SK-N-SH (cell line): Measurements from ENCODE around the gene GAPVD1. TPM values are rescaled to one million over a fixed set of nuclear protein-coding genes. Genes with fewer than 3 reads are reported as not detected.

Experiments used
- CTCF ChIA-PET: fragments of 300-600, 350-600 bp; formaldehyde crosslinking; extraction: SDS; loops from one replicate; lab custom pipeline; 2021; lab: Yijun Ruan, JAX
- POLR2A ChIA-PET: fragments of 350-600 bp; sonication (Branson Sonifier 250); formaldehyde crosslinking; extraction: SDS; loops from one replicate; lab custom pipeline; 2020; ENCODE audit warnings: antibody characterized with exemption, inconsistent platforms; lab: Yijun Ruan, JAX
- DNase-seq: peaks from one replicate; pipeline ENCODE4 v3.0.0; 2012
- H2AFZ ChIP-seq: fragments of 200-600 bp; sonication (generic); 2 replicates; pipeline ENCODE4 v1.8.1; 2016; ENCODE audit warnings: antibody characterized with exemption, mild to moderate bottlenecking, low read depth
- H3F3A ChIP-seq: fragments of 200-600 bp; sonication (generic); replicated peaks from 2 replicates; pipeline ENCODE3; 2016; ENCODE audit warnings: antibody characterized with exemption, mild to moderate bottlenecking; ENCODE audit not compliant: insufficient read depth
- H3K27ac ChIP-seq, 2 experiments: fragments of 200-500 bp in 1 of 2; fragments of 200-600 bp in 1 of 2; sonication (Bioruptor generic) in 1 of 2; sonication (generic), shearing (Covaris generic) in 1 of 2; 2 replicates each; pipeline versions ENCODE4 v1.5.1 to v1.6.1; 2014 to 2016; ENCODE audit warnings: low read depth in 2 of 2, inconsistent platforms in 1 of 2, low read length in 1 of 2, mild to moderate bottlenecking in 1 of 2, mixed read lengths in 1 of 2
- H3K27me3 ChIP-seq: fragments of 200-600 bp; sonication (generic), shearing (Covaris generic); 2 replicates; pipeline ENCODE4 v1.6.1; 2016; ENCODE audit warnings: mixed run types; ENCODE audit not compliant: insufficient read depth
- H3K36me3 ChIP-seq, 2 experiments: fragments of 200-500 bp in 1 of 2; fragments of 200-600 bp in 1 of 2; sonication (Bioruptor generic) in 1 of 2; sonication (generic) in 1 of 2; replicated peaks in 1 of 2; 2 replicates each; pipeline versions ENCODE3 to v1.5.1; 2014 to 2016; ENCODE audit warnings: low read length in 1 of 2, mild to moderate bottlenecking in 1 of 2; ENCODE audit not compliant: insufficient read depth in 2 of 2, control insufficient read depth in 1 of 2
- H3K4me1 ChIP-seq, 2 experiments: fragments of 200-500 bp in 1 of 2; fragments of 200-600 bp in 1 of 2; sonication (Bioruptor generic) in 1 of 2; sonication (generic), shearing (Covaris generic) in 1 of 2; 2 replicates each; pipeline versions ENCODE4 v1.5.1 to v1.6.1; 2014 to 2016; ENCODE audit warnings: low read depth in 1 of 2, low read length in 1 of 2, mixed run types in 1 of 2; ENCODE audit not compliant: insufficient read depth in 2 of 2, control insufficient read depth in 1 of 2
- H3K4me2 ChIP-seq: fragments of 200-600 bp; sonication (generic), shearing (Covaris generic); 2 replicates; pipeline ENCODE4 v1.6.1; 2017; ENCODE audit warnings: mixed run types
- H3K4me3 ChIP-seq, 2 experiments: fragments of 200-500 bp in 1 of 2; fragments of 200-600 bp in 1 of 2; sonication (Bioruptor generic) in 1 of 2; sonication (generic), shearing (Covaris generic) in 1 of 2; 2 replicates each; pipeline versions ENCODE4 v1.5.1 to v1.8.1; 2014 to 2016; ENCODE audit warnings: low read depth in 2 of 2, inconsistent platforms in 1 of 2, low read length in 1 of 2, mild to moderate bottlenecking in 1 of 2, mixed read lengths in 1 of 2, moderate library complexity in 1 of 2
- H3K79me2 ChIP-seq: fragments of 200-600 bp; sonication (generic); 2 replicates; pipeline ENCODE4 v1.8.1; 2017; ENCODE audit warnings: mild to moderate bottlenecking; ENCODE audit not compliant: insufficient read depth
- H3K9ac ChIP-seq: fragments of 200-600 bp; sonication (generic); 2 replicates; pipeline ENCODE4 v1.6.1; 2017; ENCODE audit warnings: mixed run types
- H3K9me2 ChIP-seq: fragments of 200-600 bp; sonication (generic); 2 replicates; pipeline ENCODE4 v1.6.1; 2017; ENCODE audit warnings: mixed run types
- H3K9me3 ChIP-seq: fragments of 200-600 bp; sonication (generic); 2 replicates; pipeline ENCODE4 v1.6.1; 2017; ENCODE audit warnings: mixed run types, mild to moderate bottlenecking, moderate library complexity
- H4K20me1 ChIP-seq: fragments of 200-600 bp; sonication (generic); 2 replicates; pipeline ENCODE4 v1.6.1; 2017; ENCODE audit warnings: mild to moderate bottlenecking, mixed run types; ENCODE audit not compliant: insufficient read depth
- ELF1 ChIP-seq: IDR thresholded peaks from 2 replicates; pipeline ENCODE4 v1.4.0; 2012
- EZH2phosphoT487 ChIP-seq: fragments of 200-600 bp; sonication (generic); IDR thresholded peaks from 2 replicates; pipeline ENCODE4 v1.6.1; 2017; ENCODE audit warnings: low read depth, mixed run types, mild to moderate bottlenecking, antibody characterized with exemption, moderate library complexity, borderline replicate concordance
- FOSL2 ChIP-seq: IDR thresholded peaks from 2 replicates; pipeline ENCODE4 v1.4.0; 2012; ENCODE audit warnings: low read depth, mild to moderate bottlenecking, moderate library complexity, borderline replicate concordance
- FOXJ3 ChIP-seq: sonication (generic); formaldehyde crosslinking; IDR thresholded peaks from 2 replicates; pipeline ENCODE4 v1.5.1; 2020; ENCODE audit warnings: mild to moderate bottlenecking, missing genetic modification reagents
- JUND ChIP-seq: IDR thresholded peaks from 2 replicates; pipeline ENCODE4 v1.4.0; 2012
- MAX ChIP-seq: IDR thresholded peaks from 2 replicates; pipeline ENCODE4 v1.4.0; 2012; ENCODE audit warnings: low read depth
- MEF2A ChIP-seq: IDR thresholded peaks from 2 replicates; pipeline ENCODE4 v1.4.0; 2012; ENCODE audit warnings: low read depth, borderline replicate concordance
- NFIC ChIP-seq: IDR thresholded peaks from 2 replicates; pipeline ENCODE4 v1.4.0; 2012; ENCODE audit warnings: borderline replicate concordance
- PBX3 ChIP-seq: IDR thresholded peaks from 2 replicates; pipeline ENCODE4; 2012
- POLR2AphosphoS5 ChIP-seq: IDR thresholded peaks from 2 replicates; pipeline ENCODE4 v1.6.1; 2012; ENCODE audit warnings: low read depth, low read length
- RFX5 ChIP-seq: IDR thresholded peaks from 2 replicates; pipeline ENCODE4 v1.6.1; 2012; ENCODE audit warnings: mild to moderate bottlenecking, improper control_type of control experiment, low read length
- SIN3A ChIP-seq: IDR thresholded peaks from 2 replicates; pipeline ENCODE4 v1.6.1; 2012; ENCODE audit warnings: low read depth, mild to moderate bottlenecking, low read length, moderate library complexity, borderline replicate concordance
- TCF12 ChIP-seq: IDR thresholded peaks from 2 replicates; pipeline ENCODE4 v1.4.0; 2012
- TEAD4 ChIP-seq: IDR thresholded peaks from 2 replicates; pipeline ENCODE4 v1.4.0; 2012; ENCODE audit warnings: mild to moderate bottlenecking, borderline replicate concordance; ENCODE audit not compliant: insufficient read depth
- USF1 ChIP-seq: IDR thresholded peaks from 2 replicates; pipeline ENCODE4 v1.4.0; 2012; ENCODE audit warnings: low read depth, borderline replicate concordance
- USF2 ChIP-seq: fragments of 150-350 bp; IDR thresholded peaks from 2 replicates; pipeline ENCODE4 v1.6.1; 2017; ENCODE audit warnings: antibody characterized with exemption, low read length, low read depth, borderline replicate concordance
- YY1 ChIP-seq: IDR thresholded peaks from 2 replicates; pipeline ENCODE4 v1.4.0; 2012; ENCODE audit warnings: low read depth, mild to moderate bottlenecking
- ZBTB33 ChIP-seq: IDR thresholded peaks from 2 replicates; pipeline ENCODE4 v1.4.0; 2012; ENCODE audit warnings: low read depth, borderline replicate concordance
- WGBS: methylation state at CpG from one replicate; pipeline ENCODE4 v1.1.6; 2017; ENCODE audit warnings: low lambda C conversion rate; 5-methylcytosine and 5-hydroxymethylcytosine counted together
- polyA plus RNA-seq, 3 experiments: library from polyadenylated mRNA; depleted of rRNA; stranded (reverse); fragments of >200 nt; gene quantifications; 2 replicates each; pipeline ENCODE4 v1.2.3, GENCODE V29; 2012

Gene GAPVD1
- polyA plus RNA-seq, 1 of the 3 experiments (the other 2 are of a cell fraction), result 10.5 TPM

- TF ChIP-seq MAX (no peak), POLR2AphosphoS5 (no peak), FOXJ3 (CRISPR knock-in tag) (no peak), SIN3A (no peak), USF2 (no peak), ZBTB33 (no peak), YY1 (no peak), TEAD4 (no peak), JUND (no peak), USF1 (no peak), TCF12 (no peak)
- TF ChIP-seq, all 33 proteins: peak for 5
Measured at GRCh38 chr9:125376261-125377226, 114.9 kb downstream of the GAPVD1 start (continued).

- Histone ChIP-seq H3K4me3 (no peak overlapping the region), H3K36me3 (no peaks in the 10 kb centered on the region), H3F3A (no peaks in the 10 kb centered on the region), H3K9me2 (no peaks in the 10 kb centered on the region), H3K27me3 (no peaks in the 10 kb centered on the region), H4K20me1 (no peaks in the 10 kb centered on the region), H3K79me2 (no peaks in the 10 kb centered on the region), H2AFZ (no peak overlapping the region), H3K4me1 (peaks cover 0 to 31% of the 10 kb centered on the region in 2 experiments; a peak in 1 of 4 replicates), H3K4me2 (no peak overlapping the region), H3K9me3 (no peaks in the 10 kb centered on the region), H3K27ac (no peak overlapping the region), H3K9ac (no peak overlapping the region)
- POLR2A ChIA-PET, result no interaction called here
- CTCF ChIA-PET, result interaction anchor here (0.9 to 3.0 kb wide), 7 partner anchors 8 to 1114 kb away, joined by 3 to 16 read pairs (median 4); partner anchors contain the start of gene WDR38
- no peak for DNase-seq
- WGBS, result 81% methylated on average over 8 of the region's 8 CpGs
- TF ChIP-seq NFIC (no peak), SIN3A (no peak), JUND (no peak), RFX5 (no peak), EZH2phosphoT487 (no peak), USF1 (no peak), TCF12 (no peak), FOSL2 (no peak), MEF2A (no peak), ELF1 (no peak), PBX3 (no peak)
Measured at GRCh38 chr9:125377584-125378250, 116.1 kb downstream of the GAPVD1 start.
